ENCODE results near the gene CNKSR3.

CNKSR3 gene

GRCh38 chr6:154341336-154341735 is 169.1 kb downstream of the CNKSR3 start:
- Histone ChIP-seq H3K4me3 (IDR thresholded peaks at IDR 0.05; ENCODE audit: insufficient read depth, low read depth, low read length) (no peak overlapping the region), H4K20me1 (ENCODE audit: insufficient read depth) (no peaks in the 10 kb centered on the region), H3K4me2 (no peak overlapping the region), H3K79me2 (ENCODE audit: insufficient read depth, low read depth) (no peaks in the 10 kb centered on the region), H2AFZ (ENCODE audit: low read depth) (no peak overlapping the region), H3K27ac (no peak overlapping the region), H3K9ac (no peak overlapping the region), H3K4me1 (ENCODE audit: low read depth, poor library complexity, severe bottlenecking) (no peaks in the 10 kb centered on the region), H3K27me3 (ENCODE audit: insufficient read depth, low read depth) (no peaks in the 10 kb centered on the region), H3K36me3 (ENCODE audit: insufficient read depth) (no peaks in the 10 kb centered on the region)
- TF ChIP-seq, protein P1, sequence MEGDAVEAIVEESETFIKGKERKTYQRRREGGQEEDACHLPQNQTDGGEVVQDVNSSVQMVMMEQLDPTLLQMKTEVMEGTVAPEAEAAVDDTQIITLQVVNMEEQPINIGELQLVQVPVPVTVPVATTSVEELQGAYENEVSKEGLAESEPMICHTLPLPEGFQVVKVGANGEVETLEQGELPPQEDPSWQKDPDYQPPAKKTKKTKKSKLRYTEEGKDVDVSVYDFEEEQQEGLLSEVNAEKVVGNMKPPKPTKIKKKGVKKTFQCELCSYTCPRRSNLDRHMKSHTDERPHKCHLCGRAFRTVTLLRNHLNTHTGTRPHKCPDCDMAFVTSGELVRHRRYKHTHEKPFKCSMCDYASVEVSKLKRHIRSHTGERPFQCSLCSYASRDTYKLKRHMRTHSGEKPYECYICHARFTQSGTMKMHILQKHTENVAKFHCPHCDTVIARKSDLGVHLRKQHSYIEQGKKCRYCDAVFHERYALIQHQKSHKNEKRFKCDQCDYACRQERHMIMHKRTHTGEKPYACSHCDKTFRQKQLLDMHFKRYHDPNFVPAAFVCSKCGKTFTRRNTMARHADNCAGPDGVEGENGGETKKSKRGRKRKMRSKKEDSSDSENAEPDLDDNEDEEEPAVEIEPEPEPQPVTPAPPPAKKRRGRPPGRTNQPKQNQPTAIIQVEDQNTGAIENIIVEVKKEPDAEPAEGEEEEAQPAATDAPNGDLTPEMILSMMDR (conservative IDR thresholded peaks at IDR 0.05; ENCODE audit: low read depth, low read length), result no peak

Measured in KMS-11 (cell line).